ENCODE results near the gene MAPK14. TPM values are rescaled to one million over a fixed set of nuclear protein-coding genes. Genes with fewer than 3 reads are reported as not detected.

MAPK14 gene
- total RNA-seq, 1 donor from 2014 or later = 41.3 TPM

- Histone ChIP-seq H4K20me1 (ENCODE audit: insufficient read depth, low read length) (no peaks in the 10 kb centered on the region), H3K9me3 (ENCODE audit: insufficient read depth, low read depth, low read length) (no peaks in the 10 kb centered on the region), H3K36me3 (ENCODE audit: insufficient read depth, low read length) (peaks cover 18% of the 10 kb centered on the region), H3K4me1 (ENCODE audit: insufficient read depth, low read length) (no peaks in the 10 kb centered on the region), H3K9ac (ENCODE audit: low read length) (no peak overlapping the region), H2AFZ (ENCODE audit: low read depth, low read length) (no peak overlapping the region), H3K4me2 (ENCODE audit: low read length) (no peak overlapping the region), H3K79me2 (ENCODE audit: insufficient read depth, low read length) (no peaks in the 10 kb centered on the region), H3K27ac (ENCODE audit: low read depth, low read length) (no peak overlapping the region), H3K27me3 (ENCODE audit: insufficient read depth, low read length) (no peaks in the 10 kb centered on the region), H3K4me3 (ENCODE audit: insufficient read depth, low read depth, low read length) (no peak overlapping the region)
- Mint-ChIP-seq H3K4me3 (ENCODE audit: unreplicated experiment) (no peak overlapping the region), H3K9me3 (ENCODE audit: unreplicated experiment) (no peaks in the 10 kb centered on the region), H3K36me3 (ENCODE audit: low read depth, unreplicated experiment) (peaks cover 30% of the 10 kb centered on the region), H3K4me1 (ENCODE audit: low read depth, unreplicated experiment) (peaks cover 8% of the 10 kb centered on the region), H3K27me3 (ENCODE audit: low read depth, unreplicated experiment) (no peaks in the 10 kb centered on the region), H3K27ac (ENCODE audit: unreplicated experiment) (no peak overlapping the region)
- DNase-seq (ENCODE audit: low read depth) = no peak
- no peak for TF ChIP-seq CTCF (IDR thresholded peaks at IDR 0.05; ENCODE audit: insufficient read depth, low read depth, low read length)
- TF ChIP-seq EZH2 (IDR thresholded peaks at IDR 0.05; ENCODE audit: insufficient read depth, low read length) = no peak
- no peak for FAIRE-seq
Measured at GRCh38 chr6:36113049-36113448, 85.4 kb downstream of the MAPK14 start.

GRCh38 chr6:36113703-36114102, 86.1 kb downstream of the MAPK14 start:
- DNase-seq (ENCODE audit: low read depth) (no peak), FAIRE-seq (no peak)
- no peaks in the 10 kb centered on the region for H3K27me3 ChIP-seq (ENCODE audit: insufficient read depth, low read length)
- no peak overlapping the region for H3K4me2 ChIP-seq (ENCODE audit: low read length)
- H3K27ac ChIP-seq (ENCODE audit: low read depth, low read length) = no peak overlapping the region
- H2AFZ ChIP-seq (ENCODE audit: low read depth, low read length) = no peak overlapping the region
- H3K36me3 Mint-ChIP-seq (ENCODE audit: low read depth, unreplicated experiment) = peaks cover 23% of the 10 kb centered on the region
- H3K9me3 ChIP-seq (ENCODE audit: insufficient read depth, low read depth, low read length) = no peaks in the 10 kb centered on the region
- H4K20me1 ChIP-seq (ENCODE audit: insufficient read depth, low read length) = no peaks in the 10 kb centered on the region
- H3K4me3 ChIP-seq (ENCODE audit: insufficient read depth, low read depth, low read length) = no peak overlapping the region
- H3K36me3 ChIP-seq (ENCODE audit: insufficient read depth, low read length) = peaks cover 15% of the 10 kb centered on the region
- H3K4me1 Mint-ChIP-seq (ENCODE audit: low read depth, unreplicated experiment) = peaks cover 8% of the 10 kb centered on the region
- TF ChIP-seq CTCF (IDR thresholded peaks at IDR 0.05; ENCODE audit: insufficient read depth, low read depth, low read length) (no peak), EZH2 (IDR thresholded peaks at IDR 0.05; ENCODE audit: insufficient read depth, low read length) (no peak)
- H3K4me1 ChIP-seq (ENCODE audit: insufficient read depth, low read length) = no peaks in the 10 kb centered on the region
- H3K9ac ChIP-seq (ENCODE audit: low read length) = no peak overlapping the region
- H3K9me3 Mint-ChIP-seq (ENCODE audit: unreplicated experiment) = no peaks in the 10 kb centered on the region
- H3K79me2 ChIP-seq (ENCODE audit: insufficient read depth, low read length) = no peaks in the 10 kb centered on the region
- H3K27me3 Mint-ChIP-seq (ENCODE audit: low read depth, unreplicated experiment) = no peaks in the 10 kb centered on the region
- H3K4me3 Mint-ChIP-seq (ENCODE audit: unreplicated experiment) = peak overlapping the region; percentile 46
- no peak overlapping the region for H3K27ac Mint-ChIP-seq (ENCODE audit: unreplicated experiment)

- Histone ChIP-seq H3K36me3 (ENCODE audit: insufficient read depth, low read length) (peaks cover 15% of the 10 kb centered on the region), H3K4me1 (ENCODE audit: insufficient read depth, low read length) (no peaks in the 10 kb centered on the region), H3K9ac (ENCODE audit: low read length) (no peak overlapping the region), H2AFZ (ENCODE audit: low read depth, low read length) (no peak overlapping the region), H3K9me3 (ENCODE audit: insufficient read depth, low read depth, low read length) (no peaks in the 10 kb centered on the region), H3K27me3 (ENCODE audit: insufficient read depth, low read length) (no peaks in the 10 kb centered on the region), H3K27ac (ENCODE audit: low read depth, low read length) (no peak overlapping the region), H4K20me1 (ENCODE audit: insufficient read depth, low read length) (no peaks in the 10 kb centered on the region), H3K4me2 (ENCODE audit: low read length) (no peak overlapping the region), H3K79me2 (ENCODE audit: insufficient read depth, low read length) (no peaks in the 10 kb centered on the region), H3K4me3 (ENCODE audit: insufficient read depth, low read depth, low read length) (no peak overlapping the region)
- H3K27me3 Mint-ChIP-seq (ENCODE audit: low read depth, unreplicated experiment) = no peaks in the 10 kb centered on the region
- no peak for TF ChIP-seq EZH2 (IDR thresholded peaks at IDR 0.05; ENCODE audit: insufficient read depth, low read length)
- TF ChIP-seq CTCF (IDR thresholded peaks at IDR 0.05; ENCODE audit: insufficient read depth, low read depth, low read length) = no peak
- no peaks in the 10 kb centered on the region for H3K9me3 Mint-ChIP-seq (ENCODE audit: unreplicated experiment)
- DNase-seq (ENCODE audit: low read depth) = no peak
- H3K27ac Mint-ChIP-seq (ENCODE audit: unreplicated experiment) = no peak overlapping the region
- no peak for FAIRE-seq
- H3K4me3 Mint-ChIP-seq (ENCODE audit: unreplicated experiment) = no peak overlapping the region
- peaks cover 18% of the 10 kb centered on the region for H3K36me3 Mint-ChIP-seq (ENCODE audit: low read depth, unreplicated experiment)
- H3K4me1 Mint-ChIP-seq (ENCODE audit: low read depth, unreplicated experiment) = peaks cover 8% of the 10 kb centered on the region
Measured at GRCh38 chr6:36114798-36115408, 87.3 kb downstream of the MAPK14 start.
